Stimulated activated naive B cell treated with anti-CD40 and anti-IgM and Interleukin-4, amounts not matched to agents 10 μg/mL and 1 μg/mL and 100 μg/mL, for 72 hours (primary cell): ENCODE data around the gene DEFB132.

ENCODE experiments used
- ATAC-seq, 2 donors: fragments of 150-1000 bp; cut with Tn5 transposase; replicated peaks; 2 replicates each; pipeline ENCODE4 v1.10.0; 2021; ENCODE audit warnings: moderate library complexity in 1 of 2
- DNase-seq: peaks from one replicate; pipeline ENCODE4 v3.0.0; 2021
- H3K27ac Mint-ChIP-seq: one replicate; pipeline ENCODE4 v1.8.0; 2022; ENCODE audit warnings: mild to moderate bottlenecking, mixed read lengths
- H3K27me3 Mint-ChIP-seq, 2 donors: one replicate each; pipeline ENCODE4 v1.8.0; 2022; ENCODE audit warnings: mixed read lengths in 2 of 2
- H3K36me3 Mint-ChIP-seq, 2 donors: one replicate each; pipeline ENCODE4 v1.8.0; 2022; ENCODE audit warnings: mixed read lengths in 2 of 2, mild to moderate bottlenecking in 1 of 2
- H3K4me1 Mint-ChIP-seq, 2 donors: one replicate each; pipeline ENCODE4 v1.8.0; 2022; ENCODE audit warnings: mixed read lengths in 2 of 2, mild to moderate bottlenecking in 1 of 2
- H3K4me3 Mint-ChIP-seq, 2 donors: one replicate each; pipeline ENCODE4 v1.8.0; 2022; ENCODE audit warnings: mild to moderate bottlenecking in 2 of 2, mixed read lengths in 2 of 2, moderate library complexity in 1 of 2
- H3K9me3 Mint-ChIP-seq, 2 donors: one replicate each; pipeline ENCODE4 v1.8.0; 2022; ENCODE audit warnings: mixed read lengths in 2 of 2, mild to moderate bottlenecking in 1 of 2

DEFB132 gene

DNA sequence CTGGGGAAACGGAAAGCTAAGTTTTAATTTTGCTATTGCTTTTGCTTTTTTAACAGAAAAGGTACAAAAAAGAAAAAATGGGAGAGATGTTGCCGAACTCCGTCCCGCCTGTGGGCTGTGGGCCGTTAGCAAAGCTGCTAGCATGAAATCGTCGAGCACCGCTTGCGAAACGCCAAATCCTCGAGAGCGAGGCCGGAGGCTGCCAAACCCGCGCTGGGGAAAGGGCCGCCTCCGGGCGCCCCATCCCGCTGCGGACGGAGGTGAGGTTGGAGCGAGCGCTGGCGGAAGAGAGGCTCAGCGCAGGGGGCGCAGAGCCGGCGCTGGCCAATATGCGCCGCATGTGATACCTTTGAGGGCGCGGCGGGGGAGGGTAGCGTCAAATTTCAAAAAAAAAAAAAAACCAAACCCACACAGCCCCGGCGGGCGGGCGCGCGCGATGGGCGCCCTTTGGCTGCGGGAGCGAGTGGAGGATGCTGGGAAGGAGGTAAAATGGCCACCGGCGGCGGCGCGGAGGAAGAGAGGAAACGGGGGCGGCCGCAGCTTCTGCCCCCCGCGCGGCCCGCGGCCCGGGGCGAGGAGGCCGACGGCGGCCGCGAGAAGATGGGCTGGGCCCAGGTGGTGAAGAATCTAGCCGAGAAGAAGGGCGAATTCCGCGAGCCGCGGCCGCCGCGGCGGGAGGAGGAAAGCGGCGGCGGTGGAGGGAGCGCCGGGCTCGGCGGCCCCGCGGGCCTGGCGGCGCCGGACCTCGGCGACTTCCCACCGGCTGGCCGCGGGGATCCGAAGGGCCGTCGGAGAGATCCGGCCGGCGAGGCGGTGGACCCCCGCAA, 39.8 kb downstream of the DEFB132 start, which contains the start of gene ZCCHC3:
Gene ZCCHC3, plus strand, starts transcription at position 473 of the 827 bp plus-strand sequence. Its CDS starts 17 bp downstream, at position 490.
- Mint-ChIP-seq H3K36me3 (peaks cover 40 to 42% of the 10 kb centered on the region in 2 donors), H3K27me3 (no peaks in the 10 kb centered on the region)

DNA sequence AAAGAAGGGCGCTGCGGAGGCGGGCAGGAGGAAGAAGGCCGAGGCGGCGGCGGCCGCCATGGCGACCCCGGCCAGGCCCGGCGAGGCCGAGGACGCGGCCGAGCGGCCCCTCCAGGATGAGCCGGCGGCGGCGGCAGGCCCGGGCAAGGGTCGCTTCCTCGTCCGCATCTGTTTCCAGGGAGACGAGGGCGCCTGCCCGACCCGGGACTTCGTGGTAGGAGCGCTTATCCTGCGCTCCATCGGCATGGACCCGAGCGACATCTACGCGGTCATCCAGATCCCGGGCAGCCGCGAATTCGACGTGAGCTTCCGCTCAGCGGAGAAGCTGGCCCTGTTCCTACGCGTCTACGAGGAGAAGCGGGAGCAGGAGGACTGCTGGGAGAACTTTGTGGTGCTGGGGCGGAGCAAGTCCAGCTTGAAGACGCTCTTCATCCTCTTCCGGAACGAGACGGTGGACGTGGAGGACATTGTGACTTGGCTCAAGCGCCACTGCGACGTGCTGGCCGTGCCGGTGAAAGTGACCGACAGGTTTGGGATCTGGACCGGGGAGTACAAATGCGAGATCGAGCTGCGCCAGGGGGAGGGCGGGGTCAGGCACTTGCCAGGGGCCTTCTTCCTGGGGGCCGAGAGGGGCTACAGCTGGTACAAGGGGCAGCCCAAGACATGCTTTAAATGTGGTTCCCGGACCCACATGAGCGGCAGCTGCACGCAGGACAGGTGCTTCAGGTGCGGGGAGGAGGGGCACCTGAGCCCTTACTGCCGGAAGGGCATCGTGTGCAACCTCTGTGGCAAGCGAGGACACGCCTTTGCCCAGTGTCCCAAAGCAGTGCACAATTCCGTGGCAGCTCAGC, 40.6 kb downstream of the DEFB132 start:
- Mint-ChIP-seq H3K4me1 (peaks cover 22 to 61% of the 10 kb centered on the region in 2 donors), H3K36me3 (peaks cover 41 to 43% of the 10 kb centered on the region in 2 donors), H3K27ac (peak overlapping the region; percentile 100), H3K4me3 (peak overlapping the region; percentile 98 to 99), H3K9me3 (peaks cover 6% of the 10 kb centered on the region in 2 donors), H3K27me3 (no peaks in the 10 kb centered on the region)
- peak; percentile 43 to 45 for ATAC-seq
- peak; percentile 31 for DNase-seq

More for the DNA sequence above, 39.8 kb downstream of the DEFB132 start, which contains the start of gene ZCCHC3:
- peak; percentile 79 for DNase-seq
- peak; percentile 88 to 90 for ATAC-seq
- Mint-ChIP-seq H3K9me3 (peaks cover 6% of the 10 kb centered on the region in 2 donors), H3K4me3 (peak within 1 kb of the TSS; percentile 98 to 99), H3K27ac (peak within 1 kb of the TSS; percentile 100), H3K4me1 (peaks cover 21 to 59% of the 10 kb centered on the region in 2 donors)

DNA sequence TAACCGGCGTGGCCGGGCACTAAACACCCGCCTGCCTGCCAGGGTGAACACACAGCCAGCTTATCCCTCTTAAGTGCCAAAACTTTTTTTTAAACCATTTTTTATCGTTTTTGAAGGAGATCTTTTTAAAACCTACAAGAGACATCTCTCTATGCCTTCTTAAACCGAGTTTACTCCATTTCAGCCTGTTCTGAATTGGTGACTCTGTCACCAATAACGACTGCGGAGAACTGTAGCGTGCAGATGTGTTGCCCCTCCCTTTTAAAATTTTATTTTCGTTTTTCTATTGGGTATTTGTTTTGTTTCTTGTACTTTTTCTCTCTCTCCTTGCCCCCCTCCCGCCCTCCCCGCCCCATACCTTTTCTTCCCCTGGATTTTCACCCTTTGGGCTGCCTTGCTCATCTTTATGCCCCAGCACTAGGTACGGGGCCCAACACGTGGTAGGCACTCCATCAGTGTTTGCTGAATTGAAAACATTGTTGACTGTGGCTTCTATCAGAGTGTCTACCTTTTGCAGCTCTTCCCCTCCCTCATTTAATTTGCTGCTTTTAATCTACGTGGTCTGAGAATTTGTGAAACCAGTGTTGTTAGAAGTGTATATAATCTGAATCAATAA, 41.4 kb downstream of the DEFB132 start:
- Mint-ChIP-seq H3K36me3 (peaks cover 41 to 45% of the 10 kb centered on the region in 2 donors), H3K27me3 (no peaks in the 10 kb centered on the region), H3K4me1 (peaks cover 23 to 61% of the 10 kb centered on the region in 2 donors), H3K27ac (peak overlapping the region; percentile 99), H3K9me3 (peaks cover 6% of the 10 kb centered on the region in 2 donors), H3K4me3 (peak overlapping the region; percentile 98 to 99)
- ATAC-seq (no peak), DNase-seq (no peak)

DNA sequence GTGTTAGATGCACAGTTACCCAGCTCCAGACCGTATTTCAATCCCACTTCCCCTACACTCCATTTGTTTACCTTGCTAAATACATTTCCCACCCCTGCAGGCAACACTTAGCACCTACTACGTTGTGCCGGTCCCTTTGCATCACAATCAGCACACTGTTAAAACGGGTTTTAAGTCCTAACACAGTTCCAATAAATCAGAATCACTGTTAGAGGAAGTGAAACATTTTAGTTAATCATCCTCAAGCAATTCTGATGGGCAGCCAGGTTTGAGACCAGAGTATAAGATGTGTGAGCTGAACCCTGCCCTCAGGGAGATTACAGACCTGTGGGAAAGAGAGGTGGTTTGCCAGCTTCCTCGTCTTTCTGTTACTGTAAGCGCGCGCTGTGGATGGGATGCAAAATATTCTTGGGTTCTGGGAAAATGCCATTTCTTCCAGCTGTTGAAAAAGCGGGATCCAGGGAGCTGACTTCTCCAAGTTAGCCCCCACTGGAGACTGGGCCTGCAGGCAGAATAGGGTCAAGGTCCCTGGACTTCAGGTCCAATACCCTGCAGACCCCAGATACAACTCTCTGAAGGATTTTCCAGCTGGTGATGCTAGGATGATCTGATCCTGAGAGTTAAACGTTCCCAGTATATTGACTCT, 42.9 kb downstream of the DEFB132 start:
- no peak for ATAC-seq
- peaks cover 41 to 46% of the 10 kb centered on the region in 2 donors for H3K36me3 Mint-ChIP-seq
- H3K4me3 Mint-ChIP-seq, result peak overlapping the region; percentile 67
- peaks cover 6% of the 10 kb centered on the region in 2 donors for H3K9me3 Mint-ChIP-seq
- no peak overlapping the region for H3K27ac Mint-ChIP-seq
- DNase-seq, result no peak
- peaks cover 23 to 61% of the 10 kb centered on the region in 2 donors for H3K4me1 Mint-ChIP-seq
- no peaks in the 10 kb centered on the region for H3K27me3 Mint-ChIP-seq

DNA sequence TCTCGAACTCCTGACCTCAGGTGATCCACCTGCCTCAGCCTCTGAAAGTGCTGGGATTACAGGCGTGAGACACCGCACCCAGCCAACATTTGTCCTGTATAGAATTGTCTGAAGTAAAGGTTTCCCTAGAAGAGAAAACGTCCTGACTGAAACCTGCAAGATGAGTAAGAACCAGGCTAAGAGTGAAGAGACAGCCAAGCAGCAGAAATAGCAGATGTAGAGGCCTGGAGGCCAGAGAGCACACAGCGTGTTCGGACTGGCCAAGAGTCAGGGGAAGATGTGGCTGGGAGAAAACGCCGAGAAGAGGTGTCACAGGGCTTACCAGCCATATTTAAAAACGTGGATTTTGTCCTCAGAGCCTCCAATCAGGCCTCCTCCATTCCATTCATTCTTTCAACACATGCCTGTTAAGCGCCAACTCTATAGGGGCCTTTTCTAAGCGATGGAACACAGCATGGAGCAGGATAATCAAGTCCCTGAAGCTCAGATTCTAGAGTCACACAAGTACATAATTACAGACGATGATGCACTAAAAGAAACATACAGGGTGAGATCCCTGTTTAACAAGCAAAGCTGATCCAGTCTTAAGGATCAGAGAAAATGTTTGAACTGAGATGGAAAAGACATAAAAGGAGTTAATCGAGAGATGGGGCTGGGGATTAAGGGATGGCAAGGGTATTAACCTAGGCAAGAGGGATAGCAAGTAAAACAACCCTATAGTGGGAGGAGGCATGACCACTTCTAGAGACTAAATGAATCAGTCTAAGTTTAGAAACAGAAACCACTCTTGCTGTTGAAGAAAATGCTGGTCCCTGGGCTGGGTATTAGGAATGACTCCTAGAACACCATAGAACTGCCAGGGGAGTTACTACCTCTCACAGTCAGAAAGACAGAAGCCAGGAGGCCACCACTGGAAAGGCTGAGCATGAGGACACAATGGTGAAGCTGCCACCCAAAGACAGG, 44.6 kb downstream of the DEFB132 start:
- H3K27me3 Mint-ChIP-seq, result no peaks in the 10 kb centered on the region
- peaks cover 41 to 46% of the 10 kb centered on the region in 2 donors for H3K36me3 Mint-ChIP-seq
- no peak overlapping the region for H3K27ac Mint-ChIP-seq
- no peak overlapping the region for H3K4me3 Mint-ChIP-seq
- DNase-seq (no peak), ATAC-seq (no peak)
- H3K4me1 Mint-ChIP-seq, result peaks cover 19 to 48% of the 10 kb centered on the region in 2 donors
- peaks cover 6 to 8% of the 10 kb centered on the region in 2 donors for H3K9me3 Mint-ChIP-seq

- no peak for ATAC-seq
- Mint-ChIP-seq H3K9me3 (peaks cover 3 to 4% of the 10 kb centered on the region in 2 donors), H3K4me1 (peaks cover 19 to 31% of the 10 kb centered on the region in 2 donors), H3K27me3 (no peaks in the 10 kb centered on the region), H3K27ac (no peak overlapping the region), H3K36me3 (peaks cover 14 to 18% of the 10 kb centered on the region in 2 donors), H3K4me3 (no peak overlapping the region)
- DNase-seq, result no peak
Observed at GRCh38 chr20:305745-306144, 48.2 kb downstream of the DEFB132 start.

- Mint-ChIP-seq H3K27ac (peak overlapping the region; percentile 11), H3K36me3 (peaks cover 0 to 3% of the 10 kb centered on the region in 2 donors), H3K4me1 (peaks cover 14% of the 10 kb centered on the region in 2 donors), H3K9me3 (peaks cover 0 to 4% of the 10 kb centered on the region in 2 donors), H3K27me3 (no peaks in the 10 kb centered on the region), H3K4me3 (no peak overlapping the region)
- ATAC-seq (no peak), DNase-seq (no peak)
Observed at GRCh38 chr20:308427-309038, 51.0 kb downstream of the DEFB132 start.

GRCh38 chr20:309306-309840, 51.8 kb downstream of the DEFB132 start:
- ATAC-seq (no peak), DNase-seq (no peak)
- peaks cover 0 to 4% of the 10 kb centered on the region in 2 donors for H3K9me3 Mint-ChIP-seq
- no peaks in the 10 kb centered on the region for H3K27me3 Mint-ChIP-seq
- H3K27ac Mint-ChIP-seq, result peak overlapping the region; percentile 93
- H3K36me3 Mint-ChIP-seq, result no peaks in the 10 kb centered on the region
- peak overlapping the region; percentile 93 to 95 for H3K4me3 Mint-ChIP-seq
- peaks cover 12 to 14% of the 10 kb centered on the region in 2 donors for H3K4me1 Mint-ChIP-seq

DNA sequence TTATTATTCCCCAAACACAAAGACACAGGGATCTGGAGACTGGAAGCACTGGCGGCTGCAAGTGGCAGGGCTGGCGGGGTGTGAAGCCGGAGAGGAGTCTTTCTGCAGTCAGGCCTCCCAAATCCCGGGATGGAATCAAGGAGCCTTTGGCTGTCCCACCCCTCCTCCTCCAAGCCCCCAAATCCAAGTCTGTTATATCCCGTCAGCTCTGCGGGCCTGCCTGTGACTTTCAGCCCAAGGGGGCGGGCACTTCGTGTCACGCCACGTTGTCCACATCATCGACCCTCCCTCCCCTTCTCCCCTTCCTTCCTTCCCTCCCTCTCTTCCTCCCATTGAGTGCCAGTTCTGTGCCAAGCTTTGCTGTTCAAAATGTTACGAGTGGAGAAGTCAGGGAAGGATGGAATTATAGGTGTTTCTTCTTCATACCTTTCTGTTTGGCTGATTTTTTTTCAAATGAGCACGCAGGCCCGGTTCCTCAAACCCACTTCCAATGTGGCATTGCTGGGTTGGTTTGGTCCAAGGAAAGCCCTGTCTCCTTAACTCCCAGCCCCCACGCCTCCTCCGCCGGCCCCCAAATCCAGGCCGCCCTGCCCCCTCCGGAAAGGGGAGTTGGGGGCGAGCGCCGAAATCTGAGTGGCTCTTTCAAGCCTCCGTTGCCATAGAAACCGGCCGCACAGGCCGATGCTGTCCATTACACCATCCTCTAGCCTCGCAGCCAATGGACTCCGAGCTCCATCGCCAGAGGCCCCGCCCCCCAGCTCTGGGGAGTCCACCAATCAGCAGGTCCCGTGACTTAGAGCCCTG, 52.5 kb downstream of the DEFB132 start:
- no peaks in the 10 kb centered on the region for H3K36me3 Mint-ChIP-seq
- peak; percentile 100 for ATAC-seq
- no peaks in the 10 kb centered on the region for H3K27me3 Mint-ChIP-seq
- peaks cover 0 to 4% of the 10 kb centered on the region in 2 donors for H3K9me3 Mint-ChIP-seq
- H3K4me3 Mint-ChIP-seq, result peak overlapping the region; percentile 93 to 95
- DNase-seq, result peak; percentile 91
- peak overlapping the region; percentile 93 for H3K27ac Mint-ChIP-seq
- peaks cover 12 to 14% of the 10 kb centered on the region in 2 donors for H3K4me1 Mint-ChIP-seq

GRCh38 chr20:310645-311044, 53.1 kb downstream of the DEFB132 start:
- ATAC-seq, result peak in 1 of 2 donors; percentile 1
- peak overlapping the region; percentile 93 for H3K27ac Mint-ChIP-seq
- DNase-seq, result no peak

More at GRCh38 chr20:310645-311044, 53.1 kb downstream of the DEFB132 start:
- Mint-ChIP-seq H3K4me3 (peak overlapping the region; percentile 93 to 95), H3K27me3 (no peaks in the 10 kb centered on the region), H3K4me1 (peaks cover 12 to 14% of the 10 kb centered on the region in 2 donors), H3K9me3 (peaks cover 0 to 4% of the 10 kb centered on the region in 2 donors), H3K36me3 (no peaks in the 10 kb centered on the region)
